GM19351 (cell line): ENCODE data around the gene FDXR.
"Not testable (repeated sequence)": the region's sequence is repeated elsewhere in the genome, so short reads cannot be mapped to it uniquely, and the experiment has no call there.

Source experiments
- ATAC-seq: cut with Tn5 transposase; IDR thresholded peaks from one replicate; pipeline ENCODE4 v1.9.1; 2021; ENCODE audit warnings: mild to moderate bottlenecking, moderate library complexity; ENCODE audit not compliant: unreplicated experiment

The FDXR gene, protein sequence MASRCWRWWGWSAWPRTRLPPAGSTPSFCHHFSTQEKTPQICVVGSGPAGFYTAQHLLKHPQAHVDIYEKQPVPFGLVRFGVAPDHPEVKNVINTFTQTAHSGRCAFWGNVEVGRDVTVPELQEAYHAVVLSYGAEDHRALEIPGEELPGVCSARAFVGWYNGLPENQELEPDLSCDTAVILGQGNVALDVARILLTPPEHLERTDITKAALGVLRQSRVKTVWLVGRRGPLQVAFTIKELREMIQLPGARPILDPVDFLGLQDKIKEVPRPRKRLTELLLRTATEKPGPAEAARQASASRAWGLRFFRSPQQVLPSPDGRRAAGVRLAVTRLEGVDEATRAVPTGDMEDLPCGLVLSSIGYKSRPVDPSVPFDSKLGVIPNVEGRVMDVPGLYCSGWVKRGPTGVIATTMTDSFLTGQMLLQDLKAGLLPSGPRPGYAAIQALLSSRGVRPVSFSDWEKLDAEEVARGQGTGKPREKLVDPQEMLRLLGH

DNA sequence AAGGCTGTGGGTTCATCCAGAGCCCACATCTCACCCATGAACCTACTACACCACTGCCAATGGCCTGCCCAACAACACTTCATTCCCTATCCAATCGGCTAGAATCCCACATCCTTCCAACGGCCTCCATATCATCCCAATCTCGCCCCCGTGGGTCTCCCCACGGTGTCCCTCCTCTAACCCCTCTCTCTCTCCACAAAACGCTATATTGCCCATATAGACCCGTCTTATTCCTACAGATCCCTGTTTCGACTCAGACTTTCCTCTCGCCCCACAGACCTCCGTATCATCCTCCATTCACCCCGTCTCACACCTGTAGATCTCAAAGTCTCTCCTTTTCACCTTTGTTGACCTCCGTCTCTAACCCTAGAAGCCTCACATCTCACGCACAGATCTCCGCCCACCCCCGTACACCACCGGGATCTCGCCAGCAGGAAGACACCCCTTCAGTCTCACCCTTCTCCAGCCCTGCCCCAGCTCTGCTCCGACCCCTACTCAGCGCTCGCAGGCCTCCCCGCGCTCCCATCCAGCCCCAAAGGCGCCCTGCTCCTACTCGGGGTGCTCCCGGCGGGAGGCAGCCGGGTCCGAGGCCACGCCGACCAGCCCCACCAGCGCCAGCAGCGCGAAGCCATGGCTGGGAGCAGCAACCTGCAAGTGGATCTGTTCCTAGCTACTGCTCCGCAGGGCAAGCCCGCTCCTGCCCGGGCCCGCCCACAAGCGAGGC, at the start of gene FDXR:
FDXR (minus strand) TSS at position 682 of the 724 bp plus-strand sequence; CDS start at position 632, 50 bp downstream.
- ATAC-seq = peak; percentile 23

GRCh38 chr17:74922172-74922571, 49.4 kb upstream of the FDXR start:
- ATAC-seq = no peak

GRCh38 chr17:74921769-74922168, 49.0 kb upstream of the FDXR start:
- ATAC-seq = no peak

DNA sequence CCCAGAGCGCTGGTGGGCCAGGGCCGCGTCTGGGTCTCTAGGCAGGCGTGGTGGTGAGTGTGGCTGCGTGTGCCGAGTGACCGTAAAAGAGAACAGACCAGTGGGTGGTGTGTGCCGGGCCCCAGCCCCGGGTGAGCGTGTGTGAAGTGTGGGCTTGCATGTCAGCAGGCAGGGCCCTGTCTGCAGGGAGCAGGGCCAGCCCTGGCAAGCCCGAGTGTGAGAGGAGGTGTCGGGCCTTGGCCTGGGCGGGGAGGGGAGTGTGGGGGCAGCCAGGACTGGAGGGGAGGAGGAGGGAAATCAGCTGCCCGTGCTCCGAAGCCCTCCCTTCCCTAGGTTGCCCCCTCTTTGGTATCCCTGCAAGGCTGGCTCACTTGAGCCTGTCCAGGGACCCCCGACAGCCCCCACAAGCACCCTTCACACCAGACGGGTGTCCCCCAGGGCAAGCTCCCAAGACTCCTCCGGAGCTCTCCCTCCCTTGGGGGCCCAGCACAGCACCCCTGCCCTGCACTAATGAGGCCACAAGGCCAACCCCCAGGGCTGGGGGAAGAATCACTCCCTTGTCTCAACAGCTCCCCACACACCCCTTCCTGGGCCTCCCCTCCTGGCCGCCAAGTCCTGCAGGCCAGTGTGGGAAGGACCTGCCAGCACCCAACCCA, 48.4 kb upstream of the FDXR start:
- ATAC-seq = no peak

- ATAC-seq = no peak
Observed at GRCh38 chr17:74920642-74921025, 47.8 kb upstream of the FDXR start.

- no peak for ATAC-seq
Observed at GRCh38 chr17:74920306-74920620, 47.5 kb upstream of the FDXR start.

DNA sequence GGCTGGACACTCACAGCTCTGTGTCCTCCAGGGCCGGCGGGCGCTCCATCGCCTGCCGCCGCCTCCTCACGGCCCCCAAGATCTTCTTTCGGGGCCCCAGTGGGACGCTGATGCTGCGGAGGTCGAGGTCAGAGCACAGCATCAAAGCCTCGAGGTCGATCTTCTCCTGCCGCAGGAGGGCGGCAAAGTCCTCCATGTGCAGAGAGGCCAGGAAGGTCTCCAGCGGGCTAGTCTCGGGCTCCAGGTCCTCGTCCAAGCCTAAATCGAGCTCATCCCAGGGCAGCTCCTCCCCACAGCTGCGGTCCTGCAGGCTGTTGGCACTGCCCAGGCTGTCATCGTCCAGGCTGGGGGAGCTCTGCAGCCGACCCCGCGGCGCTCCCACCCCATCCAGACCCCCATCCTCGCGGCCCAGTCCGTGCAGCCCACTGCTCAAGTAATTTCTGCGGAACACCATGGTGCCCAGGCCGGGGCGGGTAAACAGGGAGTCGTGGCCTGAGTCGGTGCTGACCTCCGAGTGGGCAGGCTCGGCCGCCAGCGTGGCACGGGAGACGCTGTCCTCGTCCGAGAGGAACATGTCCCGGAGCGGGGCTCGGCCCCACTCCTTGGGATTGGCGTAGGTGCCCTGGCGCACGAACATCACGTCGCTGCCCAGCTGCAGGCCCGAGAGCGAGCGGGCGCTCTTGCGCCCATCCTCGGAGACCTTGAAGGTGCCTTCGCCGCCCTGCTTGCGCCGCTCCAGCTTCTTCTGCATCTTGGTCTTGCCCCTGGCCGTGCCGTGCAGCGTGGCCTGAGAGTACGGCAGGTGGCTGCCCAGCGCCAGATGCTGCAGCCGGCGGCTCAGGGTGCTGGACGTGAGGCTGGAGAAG, 46.9 kb upstream of the FDXR start:
- no peak for ATAC-seq

GRCh38 chr17:74918906-74919305, 46.1 kb upstream of the FDXR start:
- ATAC-seq = no peak

DNA sequence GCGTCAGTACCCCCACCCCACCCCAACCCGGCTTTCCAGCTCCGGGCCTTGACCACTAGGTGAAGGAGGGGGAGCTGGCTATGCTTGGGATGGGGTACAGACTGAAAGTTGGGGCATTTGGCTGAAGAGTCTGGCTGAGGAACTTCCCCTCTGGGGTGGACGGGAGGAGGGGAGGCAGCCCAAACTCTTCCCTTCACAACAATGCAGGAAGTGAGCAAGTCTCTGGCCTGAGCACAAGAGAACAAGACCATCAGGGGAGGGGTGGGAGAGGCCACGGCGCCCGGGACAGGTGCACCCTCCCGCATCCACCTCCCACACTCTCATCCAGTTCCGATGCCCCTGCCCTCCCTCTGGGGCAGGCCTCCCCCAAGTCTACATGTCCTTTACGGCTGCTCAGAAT, 44.6 kb upstream of the FDXR start:
- no peak for ATAC-seq

DNA sequence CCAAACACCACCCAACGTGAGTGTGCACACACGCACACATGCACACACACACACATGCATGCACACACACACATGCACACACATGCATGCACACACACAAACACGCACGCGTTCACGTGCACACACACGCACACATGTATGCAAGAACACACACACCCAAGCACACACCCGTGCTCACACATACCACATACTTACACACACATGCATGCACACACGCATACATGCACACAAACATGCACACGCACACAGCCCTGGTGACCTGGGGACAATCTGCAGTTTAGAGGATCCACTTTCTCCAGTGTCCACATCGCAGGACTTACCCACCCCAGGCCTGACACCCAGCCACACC, 44.0 kb upstream of the FDXR start:
- ATAC-seq = no peak

DNA sequence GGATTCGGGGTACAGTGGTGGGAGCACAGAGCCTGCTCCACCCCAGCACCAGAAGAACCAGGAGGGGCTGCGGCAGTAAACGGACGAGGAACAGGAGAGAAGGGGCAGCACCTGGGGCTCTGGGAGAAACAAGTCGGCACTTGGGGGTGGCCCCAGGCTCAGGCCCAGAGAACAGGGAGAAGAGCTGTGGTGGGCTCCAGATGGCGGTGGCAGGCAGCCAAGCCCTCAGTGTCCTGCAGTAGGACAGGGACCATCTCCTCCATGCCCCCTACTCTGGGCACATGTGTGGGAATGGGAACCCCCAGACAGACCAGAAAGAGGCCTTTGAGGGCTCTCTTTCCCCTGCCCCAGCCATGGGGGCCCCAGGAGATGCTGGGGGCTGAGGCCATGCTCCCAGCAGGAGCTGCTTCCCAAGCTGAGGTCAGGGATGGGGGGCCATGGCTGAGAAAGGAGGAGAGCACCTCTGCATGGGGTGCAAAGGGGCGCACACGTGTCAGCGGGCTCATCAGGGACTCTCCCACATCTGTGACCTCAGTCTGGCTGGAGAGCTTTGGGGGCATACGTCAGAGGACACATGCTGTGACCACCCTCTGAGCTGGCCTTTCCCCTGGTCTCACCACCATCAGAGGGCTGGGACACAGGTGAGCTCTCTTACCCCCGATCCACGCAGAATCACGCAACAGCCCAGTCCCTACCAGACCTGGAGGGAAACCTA, 43.5 kb upstream of the FDXR start:
- no peak for ATAC-seq

DNA sequence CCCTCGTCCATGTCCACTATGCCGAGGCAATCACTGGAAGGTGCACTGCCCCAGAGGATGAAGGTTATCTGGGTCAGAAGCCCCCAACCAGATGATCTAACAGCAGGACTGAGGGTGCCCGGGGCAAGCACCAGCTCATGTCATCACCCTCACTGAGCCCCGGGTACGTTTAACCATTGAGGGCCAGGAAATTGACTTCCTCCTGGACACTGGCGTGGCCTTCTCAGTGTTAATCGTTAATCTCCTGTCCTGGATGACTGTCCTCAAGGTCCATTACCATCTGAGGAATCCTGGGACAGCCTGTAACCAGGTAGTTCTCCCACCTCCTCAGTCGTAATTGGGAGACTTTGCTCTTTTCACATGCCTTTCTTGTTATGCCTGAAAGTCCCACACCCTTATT, 38.6 kb upstream of the FDXR start:
- not testable (repeated sequence) for ATAC-seq

DNA sequence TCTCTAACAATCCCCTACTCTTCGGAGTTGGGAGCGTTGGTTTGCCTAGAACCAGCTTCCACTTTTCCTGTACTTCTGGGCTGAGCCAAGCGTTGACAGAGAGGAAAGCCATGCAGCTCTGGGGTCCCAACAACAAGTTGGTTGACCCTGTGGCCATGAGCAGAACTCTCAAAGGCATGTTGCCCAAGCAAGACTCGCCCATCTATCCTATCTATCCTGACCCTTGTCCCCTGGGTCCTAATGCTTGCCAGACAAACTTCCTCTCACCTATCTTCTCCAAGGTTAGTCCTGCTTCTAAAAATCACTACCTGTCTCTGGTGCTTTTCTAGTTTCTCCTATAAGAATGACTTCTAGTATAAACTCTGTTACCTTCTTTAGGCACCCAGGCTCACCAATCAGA, 36.3 kb upstream of the FDXR start:
- ATAC-seq = not testable (repeated sequence)

- no peak for ATAC-seq
Observed at GRCh38 chr17:74907012-74907411, 34.2 kb upstream of the FDXR start.

DNA sequence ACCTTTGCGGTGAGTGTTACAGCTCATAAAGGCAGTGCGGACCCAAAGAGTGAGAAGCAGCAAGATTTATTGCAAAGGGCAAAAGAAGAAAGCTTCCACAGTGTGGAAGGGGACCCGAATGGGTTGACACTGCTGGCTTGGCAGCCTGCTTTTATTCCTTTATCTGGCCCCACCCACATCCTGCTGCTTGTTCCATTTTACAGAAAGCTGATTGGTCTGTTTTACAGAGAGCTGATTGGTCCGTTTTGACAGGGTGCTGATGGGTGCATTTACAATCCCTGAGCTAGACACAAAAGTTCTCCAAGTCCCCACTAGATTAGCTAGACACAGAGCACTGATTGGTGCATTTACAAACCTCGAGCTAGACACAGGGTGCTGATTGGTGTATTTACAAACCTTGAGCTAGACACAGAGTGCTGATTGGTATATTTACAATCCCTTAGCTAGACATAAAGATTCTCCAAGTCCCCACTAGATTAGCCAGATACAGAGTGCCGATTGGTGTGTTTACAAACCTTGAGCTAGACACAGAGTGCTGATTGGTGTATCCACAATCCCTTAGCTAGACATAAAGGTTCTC, 33.5 kb upstream of the FDXR start:
- not testable (repeated sequence) for ATAC-seq

DNA sequence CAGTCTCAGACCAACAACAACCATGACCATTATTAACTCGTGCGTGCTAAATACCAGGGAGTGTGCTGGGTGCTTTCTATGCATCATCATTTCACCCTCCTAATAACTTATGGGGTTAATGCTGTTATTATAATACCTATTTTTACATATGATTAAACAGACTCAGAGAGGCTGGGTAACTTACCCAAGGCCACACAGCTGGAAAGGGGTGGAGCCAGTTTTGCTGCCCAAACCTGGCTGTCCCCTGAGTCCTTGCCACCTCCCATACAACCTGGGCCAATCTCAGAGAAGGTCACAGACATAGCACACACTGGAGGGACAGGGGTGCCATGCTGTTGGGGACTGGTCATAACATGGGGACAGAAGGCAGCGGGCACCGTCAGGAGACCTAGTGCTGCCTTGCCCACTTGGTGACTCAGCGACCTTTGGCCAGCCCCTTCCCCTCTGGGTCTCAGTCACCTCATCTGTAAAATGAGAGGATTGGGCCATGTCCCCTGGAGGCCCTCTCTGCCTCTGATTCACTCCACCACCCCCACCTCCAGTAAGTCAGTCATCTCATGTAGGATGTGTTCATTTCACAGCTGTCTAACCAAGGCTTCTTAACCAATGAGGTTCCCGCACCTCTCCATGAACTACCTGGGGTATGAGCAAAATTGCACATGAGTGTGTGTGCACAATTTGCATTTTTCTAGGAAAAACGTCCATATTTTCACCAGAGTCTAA, 32.1 kb upstream of the FDXR start:
- ATAC-seq = no peak

DNA sequence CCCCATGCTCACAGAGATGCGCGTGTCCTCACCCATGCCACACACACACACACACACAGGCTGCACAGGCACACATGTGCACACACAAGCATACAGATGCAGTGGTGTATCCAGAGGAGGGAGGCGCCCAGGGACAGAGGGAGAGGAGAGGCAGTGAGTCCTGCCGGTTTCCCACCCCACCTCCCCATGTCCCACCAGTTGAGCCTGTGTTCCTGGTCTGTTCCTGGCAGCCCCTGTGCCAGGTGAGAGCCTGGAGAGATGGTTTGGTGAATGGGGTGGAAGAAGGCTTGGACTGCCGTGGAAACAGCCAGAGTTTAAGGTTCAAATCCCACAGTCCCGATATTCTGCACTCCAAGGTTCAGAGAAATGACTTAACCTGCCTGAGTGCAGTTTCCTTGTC, 30.9 kb upstream of the FDXR start:
- ATAC-seq = no peak

GRCh38 chr17:74903034-74903433, 30.2 kb upstream of the FDXR start:
- no peak for ATAC-seq
